Measurements from ENCODE around the gene TCF19.
"Not testable (repeated sequence)": the region's sequence is repeated elsewhere in the genome, so short reads cannot be mapped to it uniquely, and the experiment has no call there.

TCF19 gene

DNA sequence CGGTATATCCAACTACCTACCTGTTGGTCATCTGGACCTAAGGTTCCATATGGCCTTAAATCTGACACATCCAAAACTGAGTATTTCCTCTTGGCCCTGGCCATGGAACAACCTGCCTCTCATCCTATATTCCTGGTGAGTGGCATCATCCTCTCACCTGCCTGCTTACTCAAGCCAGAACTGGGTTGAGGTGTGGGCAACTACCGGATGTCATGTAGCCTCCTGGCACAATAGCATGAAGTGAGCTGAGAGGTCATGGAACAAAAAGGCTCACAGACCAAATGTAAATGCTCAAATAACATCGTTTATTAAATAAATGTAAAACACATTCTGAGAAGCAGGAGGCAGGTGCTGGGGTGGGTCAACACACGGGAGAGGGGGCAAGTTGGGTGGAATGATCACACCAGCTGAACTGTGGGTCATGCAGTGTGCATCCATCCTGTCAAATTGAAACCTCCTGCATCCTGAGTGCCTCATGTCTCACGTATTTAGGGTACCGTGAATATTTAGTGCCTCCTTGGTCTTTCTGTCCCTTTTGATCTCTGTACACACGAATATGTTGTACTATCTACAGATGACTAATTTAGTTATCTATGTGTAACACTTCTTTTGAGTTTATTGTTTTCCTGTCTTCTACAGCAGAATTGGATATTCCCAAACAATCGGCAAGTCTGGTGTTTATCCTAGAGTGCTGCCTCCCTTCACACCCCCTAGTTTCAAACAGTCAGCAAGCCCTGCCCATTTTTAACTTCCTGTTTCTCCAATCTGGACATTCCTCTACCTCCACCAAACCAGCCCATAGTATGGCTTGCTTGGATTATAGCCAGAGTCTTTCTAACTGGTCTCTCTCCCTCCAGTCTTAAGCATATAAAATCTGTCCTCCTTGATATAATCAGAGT is 20.0 kb downstream of the TCF19 start:
- peaks cover 0 to 10% (median 5%) of the 10 kb centered on the region in 5 donors for H3K4me1 ChIP-seq (ENCODE audit: control insufficient read depth in 5 of 5, insufficient read depth in 5 of 5, low read length in 5 of 5)
- H3K9ac ChIP-seq (ENCODE audit: low read length in 5 of 5), result no peak overlapping the region
- no peak overlapping the region for H3K4me3 ChIP-seq (ENCODE audit: low read depth in 1 of 5, low read length in 5 of 5)
- no peaks in the 10 kb centered on the region for H3K27me3 ChIP-seq (ENCODE audit: control insufficient read depth in 5 of 5, insufficient read depth in 4 of 5, low read length in 5 of 5)
- peaks cover 0 to 4% (median 2%) of the 10 kb centered on the region in 5 donors for H3K36me3 ChIP-seq (ENCODE audit: control insufficient read depth in 5 of 5, insufficient read depth in 5 of 5, low read length in 5 of 5)
- H3K9me3 ChIP-seq (ENCODE audit: control insufficient read depth in 5 of 5, low read length in 5 of 5), result no peaks in the 10 kb centered on the region
- no peak overlapping the region for H3K27ac ChIP-seq (ENCODE audit: low read depth, low read length)

DNA sequence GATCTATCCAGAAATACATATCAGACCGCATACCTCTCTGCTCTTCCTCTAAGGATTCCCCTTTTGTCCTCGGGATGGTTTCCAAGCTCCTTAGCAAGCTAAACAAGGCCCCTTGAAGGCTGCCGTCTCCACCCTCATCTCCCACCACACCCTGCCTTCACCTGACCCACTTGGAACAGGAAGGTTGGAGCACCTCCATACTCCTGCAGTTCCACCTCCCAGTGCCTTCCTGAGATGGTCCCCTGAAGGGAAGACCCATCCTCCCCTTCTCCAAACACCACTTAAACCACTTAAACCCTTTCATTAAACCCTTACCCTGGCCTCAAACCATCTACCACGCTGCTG is 20.6 kb downstream of the TCF19 start:
- peaks cover 0 to 10% (median 5%) of the 10 kb centered on the region in 5 donors for H3K4me1 ChIP-seq (ENCODE audit: control insufficient read depth in 5 of 5, insufficient read depth in 5 of 5, low read length in 5 of 5)
- H3K4me3 ChIP-seq (ENCODE audit: low read depth in 1 of 5, low read length in 5 of 5), result no peak overlapping the region
- no peak overlapping the region for H3K9ac ChIP-seq (ENCODE audit: low read length in 5 of 5)
- peaks cover 0 to 4% (median 2%) of the 10 kb centered on the region in 5 donors for H3K36me3 ChIP-seq (ENCODE audit: control insufficient read depth in 5 of 5, insufficient read depth in 5 of 5, low read length in 5 of 5)
- no peaks in the 10 kb centered on the region for H3K9me3 ChIP-seq (ENCODE audit: control insufficient read depth in 5 of 5, low read length in 5 of 5)
- H3K27ac ChIP-seq (ENCODE audit: low read depth, low read length), result no peak overlapping the region
- H3K27me3 ChIP-seq (ENCODE audit: control insufficient read depth in 5 of 5, insufficient read depth in 4 of 5, low read length in 5 of 5), result no peaks in the 10 kb centered on the region

DNA sequence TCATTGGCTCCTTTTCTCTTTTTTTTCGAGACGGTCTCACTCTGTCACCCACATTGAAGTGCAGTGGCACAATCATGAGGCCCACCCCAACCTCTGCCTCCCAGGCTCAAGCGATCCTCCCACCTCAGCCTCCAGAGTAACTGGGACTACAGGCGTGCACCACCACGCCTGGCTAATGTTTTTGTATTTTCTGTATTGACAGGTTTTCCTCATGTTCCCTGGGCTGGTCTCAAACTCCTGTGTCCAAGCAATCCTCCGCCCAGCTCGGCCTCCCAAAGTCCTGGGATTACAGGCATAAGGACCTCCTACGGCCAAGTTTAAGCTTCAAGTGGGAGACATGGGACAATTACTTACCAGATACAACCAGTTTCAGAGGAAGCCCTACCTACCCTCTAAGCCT is 21.5 kb downstream of the TCF19 start:
- Histone ChIP-seq H3K36me3 (ENCODE audit: control insufficient read depth in 5 of 5, insufficient read depth in 5 of 5, low read length in 5 of 5) (peaks cover 0 to 4% (median 2%) of the 10 kb centered on the region in 5 donors), H3K9me3 (ENCODE audit: control insufficient read depth in 5 of 5, low read length in 5 of 5) (no peaks in the 10 kb centered on the region), H3K4me1 (ENCODE audit: control insufficient read depth in 5 of 5, insufficient read depth in 5 of 5, low read length in 5 of 5) (peaks cover 0 to 10% (median 5%) of the 10 kb centered on the region in 5 donors), H3K9ac (ENCODE audit: low read length in 5 of 5) (peak overlapping the region in 2 of 5 donors; percentile 64 to 67), H3K4me3 (ENCODE audit: low read depth in 1 of 5, low read length in 5 of 5) (peak overlapping the region in 4 of 5 donors; percentile 13 to 65 (median 62)), H3K27me3 (ENCODE audit: control insufficient read depth in 5 of 5, insufficient read depth in 4 of 5, low read length in 5 of 5) (no peaks in the 10 kb centered on the region), H3K27ac (ENCODE audit: low read depth, low read length) (no peak overlapping the region)

DNA sequence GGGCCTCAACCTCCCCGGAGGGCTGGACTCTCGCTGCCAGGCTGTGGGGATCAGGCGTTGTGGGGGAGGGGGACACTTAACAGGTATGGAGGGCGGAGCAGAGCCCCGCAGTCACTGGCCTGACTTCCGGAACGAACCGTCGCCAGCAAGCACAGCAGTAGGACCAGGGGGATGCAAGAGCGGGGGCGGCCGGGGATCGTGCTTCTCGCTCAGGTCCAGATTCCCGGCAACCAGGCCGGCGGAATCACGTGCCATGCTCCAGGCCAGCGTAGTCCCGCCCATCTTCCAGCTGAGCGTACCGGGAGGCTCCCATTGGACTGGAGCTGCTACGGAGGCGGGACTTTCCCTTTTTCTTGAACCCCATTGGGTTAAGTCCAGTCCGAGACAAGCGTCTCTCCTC is 22.1 kb downstream of the TCF19 start:
- H3K27ac ChIP-seq (ENCODE audit: low read depth, low read length), result no peak overlapping the region
- peaks cover 0 to 4% (median 0%) of the 10 kb centered on the region in 5 donors for H3K36me3 ChIP-seq (ENCODE audit: control insufficient read depth in 5 of 5, insufficient read depth in 5 of 5, low read length in 5 of 5)
- no peaks in the 10 kb centered on the region for H3K9me3 ChIP-seq (ENCODE audit: control insufficient read depth in 5 of 5, low read length in 5 of 5)
- peaks cover 0 to 10% (median 8%) of the 10 kb centered on the region in 5 donors for H3K4me1 ChIP-seq (ENCODE audit: control insufficient read depth in 5 of 5, insufficient read depth in 5 of 5, low read length in 5 of 5)
- H3K27me3 ChIP-seq (ENCODE audit: control insufficient read depth in 5 of 5, insufficient read depth in 4 of 5, low read length in 5 of 5), result no peaks in the 10 kb centered on the region
- peak overlapping the region in 3 of 5 donors; percentile 22 to 67 (median 64) for H3K9ac ChIP-seq (ENCODE audit: low read length in 5 of 5)
- H3K4me3 ChIP-seq (ENCODE audit: low read depth in 1 of 5, low read length in 5 of 5), result peak overlapping the region in 3 of 5 donors; percentile 62 to 65 (median 63)

DNA sequence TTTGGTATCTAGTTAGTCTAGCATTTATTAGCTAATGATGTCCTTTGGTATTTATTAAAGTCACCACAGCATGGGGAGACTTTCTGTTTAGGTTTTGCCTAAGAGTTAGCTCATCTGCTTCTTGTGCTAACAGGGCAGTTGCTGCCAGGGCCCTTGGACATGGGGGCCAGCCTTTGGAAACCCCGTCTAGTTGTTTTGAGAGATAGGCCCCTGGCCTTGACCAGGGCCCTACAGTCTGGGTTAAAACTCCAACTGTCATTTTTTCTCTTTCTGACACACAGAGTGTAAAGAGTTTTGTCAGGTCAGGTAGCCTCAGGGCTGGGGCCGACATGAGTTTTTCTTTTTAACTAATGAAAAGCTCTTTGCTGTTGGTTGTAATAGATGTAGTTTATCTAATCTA is 24.9 kb downstream of the TCF19 start:
- not testable (repeated sequence) for H3K36me3 ChIP-seq (ENCODE audit: control insufficient read depth in 5 of 5, insufficient read depth in 5 of 5, low read length in 5 of 5); H3K27me3 ChIP-seq (ENCODE audit: control insufficient read depth in 5 of 5, insufficient read depth in 4 of 5, low read length in 5 of 5); H3K9me3 ChIP-seq (ENCODE audit: control insufficient read depth in 5 of 5, low read length in 5 of 5); H3K9ac ChIP-seq (ENCODE audit: low read length in 5 of 5); H3K27ac ChIP-seq (ENCODE audit: low read depth, low read length); H3K4me3 ChIP-seq (ENCODE audit: low read depth in 1 of 5, low read length in 5 of 5)
- peaks cover 0 to 18% (median 13%) of the 10 kb centered on the region in 5 donors for H3K4me1 ChIP-seq (ENCODE audit: control insufficient read depth in 5 of 5, insufficient read depth in 5 of 5, low read length in 5 of 5)

DNA sequence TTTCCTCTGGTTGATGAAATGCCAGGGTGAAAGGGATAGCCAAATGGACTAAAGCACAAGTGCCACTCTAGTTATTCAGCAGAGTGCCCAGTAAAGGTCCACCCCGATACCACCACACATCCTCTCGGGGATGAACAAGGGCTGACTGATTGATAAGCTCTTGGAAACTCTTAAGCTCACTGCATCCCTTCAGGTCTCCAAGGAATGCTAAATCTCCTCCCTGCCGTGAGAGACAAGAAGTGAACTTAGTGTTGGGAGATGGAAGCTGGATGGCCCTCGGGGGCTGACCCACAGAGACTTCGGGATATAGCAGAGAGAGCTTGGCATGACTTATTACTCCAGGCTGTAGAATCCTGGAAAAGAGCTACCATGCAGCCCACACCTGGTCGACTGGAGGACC is 25.5 kb downstream of the TCF19 start:
- not testable (repeated sequence) for H3K9me3 ChIP-seq (ENCODE audit: control insufficient read depth in 5 of 5, low read length in 5 of 5); H3K27ac ChIP-seq (ENCODE audit: low read depth, low read length); H3K27me3 ChIP-seq (ENCODE audit: control insufficient read depth in 5 of 5, insufficient read depth in 4 of 5, low read length in 5 of 5); H3K4me3 ChIP-seq (ENCODE audit: low read depth in 1 of 5, low read length in 5 of 5); H3K36me3 ChIP-seq (ENCODE audit: control insufficient read depth in 5 of 5, insufficient read depth in 5 of 5, low read length in 5 of 5); H3K9ac ChIP-seq (ENCODE audit: low read length in 5 of 5)
- peaks cover 0 to 18% (median 13%) of the 10 kb centered on the region in 5 donors for H3K4me1 ChIP-seq (ENCODE audit: control insufficient read depth in 5 of 5, insufficient read depth in 5 of 5, low read length in 5 of 5)

DNA sequence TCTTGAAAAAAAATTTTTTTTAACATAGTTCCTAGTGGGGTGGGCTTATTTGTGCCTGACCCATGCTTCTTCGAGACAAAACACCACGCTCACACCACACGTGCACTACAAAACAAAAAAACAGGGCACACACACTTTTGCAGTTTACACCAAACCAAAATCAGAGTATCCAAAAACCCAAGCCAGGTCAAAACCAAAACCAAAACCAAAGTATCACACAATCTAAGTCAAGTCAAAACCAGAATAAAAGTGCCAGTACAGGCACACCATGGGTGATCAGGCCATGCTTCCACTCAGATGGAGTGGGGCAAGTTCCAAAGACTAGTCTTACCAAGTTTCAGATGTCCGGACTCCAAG is 27.3 kb downstream of the TCF19 start:
- H3K9me3 ChIP-seq (ENCODE audit: control insufficient read depth in 5 of 5, low read length in 5 of 5); H3K27me3 ChIP-seq (ENCODE audit: control insufficient read depth in 5 of 5, insufficient read depth in 4 of 5, low read length in 5 of 5); H3K36me3 ChIP-seq (ENCODE audit: control insufficient read depth in 5 of 5, insufficient read depth in 5 of 5, low read length in 5 of 5); H3K4me1 ChIP-seq (ENCODE audit: control insufficient read depth in 5 of 5, insufficient read depth in 5 of 5, low read length in 5 of 5): not testable (repeated sequence)
- Histone ChIP-seq H3K4me3 (ENCODE audit: low read depth in 1 of 5, low read length in 5 of 5) (peak overlapping the region; percentile 28 to 57 (median 38)), H3K9ac (ENCODE audit: low read length in 5 of 5) (peak overlapping the region in 3 of 5 donors; percentile 11 to 28 (median 19)), H3K27ac (ENCODE audit: low read depth, low read length) (peak overlapping the region; percentile 55)

DNA sequence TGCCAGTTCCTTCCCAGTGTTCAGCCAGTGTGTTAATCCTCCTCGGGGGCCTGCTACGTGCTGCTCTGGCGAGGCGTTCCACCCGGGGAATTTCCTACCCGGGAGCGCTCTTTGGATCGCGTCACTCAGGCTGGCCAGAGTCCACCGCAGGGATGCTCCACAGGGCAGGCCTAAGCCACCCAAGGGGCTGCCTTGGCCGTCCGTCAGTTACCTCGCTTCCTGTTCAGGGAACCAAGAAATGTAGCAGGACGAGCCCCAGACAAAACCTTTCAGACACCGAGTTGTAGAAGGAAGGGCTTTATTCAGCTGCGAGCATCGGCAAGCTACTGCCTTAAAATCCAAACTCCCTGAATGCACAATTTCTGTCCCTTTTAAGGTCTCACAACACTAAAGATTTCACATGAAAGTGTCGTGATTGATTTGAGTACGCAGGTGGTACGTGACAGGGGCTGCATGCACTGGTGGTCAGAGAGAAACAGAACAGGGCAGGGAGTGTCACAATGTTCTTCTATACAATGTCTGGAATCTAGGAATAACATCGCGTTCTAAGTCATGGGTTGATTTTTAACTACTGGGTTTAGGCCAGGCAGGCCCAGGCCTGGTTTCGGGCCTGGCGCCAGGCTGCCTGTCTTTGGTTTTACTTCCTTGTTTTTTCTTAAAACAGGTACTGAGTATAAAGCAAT is 27.8 kb downstream of the TCF19 start:
- peak overlapping the region; percentile 55 for H3K27ac ChIP-seq (ENCODE audit: low read depth, low read length)
- H3K27me3 ChIP-seq (ENCODE audit: control insufficient read depth in 5 of 5, insufficient read depth in 4 of 5, low read length in 5 of 5), result no peaks in the 10 kb centered on the region
- H3K9ac ChIP-seq (ENCODE audit: low read length in 5 of 5), result peak overlapping the region in 3 of 5 donors; percentile 28 to 54 (median 30)
- H3K4me3 ChIP-seq (ENCODE audit: low read depth in 1 of 5, low read length in 5 of 5), result peak overlapping the region; percentile 28 to 57 (median 38)
- peaks cover 0 to 8% (median 7%) of the 10 kb centered on the region in 5 donors for H3K4me1 ChIP-seq (ENCODE audit: control insufficient read depth in 5 of 5, insufficient read depth in 5 of 5, low read length in 5 of 5)
- no peaks in the 10 kb centered on the region for H3K36me3 ChIP-seq (ENCODE audit: control insufficient read depth in 5 of 5, insufficient read depth in 5 of 5, low read length in 5 of 5)
- no peaks in the 10 kb centered on the region for H3K9me3 ChIP-seq (ENCODE audit: control insufficient read depth in 5 of 5, low read length in 5 of 5)

DNA sequence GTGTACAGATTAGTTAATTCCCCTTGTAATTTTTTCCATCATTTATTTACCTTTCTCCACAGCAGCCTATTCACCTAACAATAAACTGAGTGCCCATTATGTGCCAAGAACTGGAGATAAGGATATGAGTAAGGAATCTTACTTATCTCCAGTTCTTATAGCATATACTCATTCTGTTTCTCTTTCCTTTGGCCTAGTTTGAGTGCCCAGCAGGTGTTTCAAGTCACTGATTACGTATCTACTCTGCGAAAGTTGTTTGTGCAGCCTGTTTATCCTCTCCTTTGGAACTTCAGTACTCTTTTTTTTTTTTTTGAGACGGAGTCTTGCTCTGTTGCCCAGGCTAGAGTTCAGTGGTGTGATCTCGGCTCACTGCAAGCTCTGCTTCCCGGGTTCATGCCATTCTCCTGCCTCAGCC is 29.4 kb downstream of the TCF19 start:
- H3K9ac ChIP-seq (ENCODE audit: low read length in 5 of 5), result no peak overlapping the region
- no peaks in the 10 kb centered on the region for H3K27me3 ChIP-seq (ENCODE audit: control insufficient read depth in 5 of 5, insufficient read depth in 4 of 5, low read length in 5 of 5)
- no peaks in the 10 kb centered on the region for H3K9me3 ChIP-seq (ENCODE audit: control insufficient read depth in 5 of 5, low read length in 5 of 5)
- H3K36me3 ChIP-seq (ENCODE audit: control insufficient read depth in 5 of 5, insufficient read depth in 5 of 5, low read length in 5 of 5), result no peaks in the 10 kb centered on the region
- no peak overlapping the region for H3K4me3 ChIP-seq (ENCODE audit: low read depth in 1 of 5, low read length in 5 of 5)
- peaks cover 0 to 8% (median 7%) of the 10 kb centered on the region in 5 donors for H3K4me1 ChIP-seq (ENCODE audit: control insufficient read depth in 5 of 5, insufficient read depth in 5 of 5, low read length in 5 of 5)
- H3K27ac ChIP-seq (ENCODE audit: low read depth, low read length), result no peak overlapping the region

DNA sequence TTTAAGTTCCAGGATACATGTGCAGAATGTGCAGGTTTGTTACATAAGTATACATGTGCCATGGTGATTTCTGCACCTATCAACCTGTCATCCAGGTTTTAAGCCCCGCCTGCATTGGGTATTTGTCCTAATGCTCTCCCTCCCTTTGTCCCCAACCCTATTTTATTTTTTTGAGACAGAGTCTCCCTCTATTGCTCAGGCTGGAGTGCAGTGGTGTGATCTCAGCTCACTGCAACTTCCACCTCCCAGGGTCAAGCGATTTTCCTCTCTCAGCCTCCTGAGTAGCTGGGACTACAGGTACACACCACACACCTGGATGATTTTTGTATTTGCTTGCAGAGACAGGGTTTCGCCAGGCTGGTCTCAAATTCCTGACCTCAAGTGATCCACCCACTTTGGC is 30.8 kb downstream of the TCF19 start:
- H3K4me1 ChIP-seq (ENCODE audit: control insufficient read depth in 5 of 5, insufficient read depth in 5 of 5, low read length in 5 of 5), result peaks cover 0 to 11% (median 7%) of the 10 kb centered on the region in 5 donors
- not testable (repeated sequence) for H3K9ac ChIP-seq (ENCODE audit: low read length in 5 of 5); H3K4me3 ChIP-seq (ENCODE audit: low read depth in 1 of 5, low read length in 5 of 5); H3K36me3 ChIP-seq (ENCODE audit: control insufficient read depth in 5 of 5, insufficient read depth in 5 of 5, low read length in 5 of 5); H3K27me3 ChIP-seq (ENCODE audit: control insufficient read depth in 5 of 5, insufficient read depth in 4 of 5, low read length in 5 of 5); H3K9me3 ChIP-seq (ENCODE audit: control insufficient read depth in 5 of 5, low read length in 5 of 5); H3K27ac ChIP-seq (ENCODE audit: low read depth, low read length)
